Choroid plexus epithelial cell (primary cell): ENCODE measurements around the gene CRYL1.
A peak's percentile ranks its signal among the peaks of the same experiment; 100 is the strongest.

ENCODE experiments used
- DNase-seq: peaks from one replicate; pipeline ENCODE4 v3.0.0-alpha.2; 2010; ENCODE audit warnings: low read depth
- H3K4me3 ChIP-seq: 2 replicates; pipeline ENCODE4 v1.5.1; 2011; ENCODE audit warnings: low read depth, mild to moderate bottlenecking, control low read depth, low read length, moderate library complexity
- CTCF ChIP-seq: conservative IDR thresholded peaks from 2 replicates; pipeline ENCODE4 v1.5.1; 2011; ENCODE audit warnings: low read depth, mild to moderate bottlenecking, control low read depth, inconsistent platforms, low read length, moderate library complexity

The CRYL1 gene

GRCh38 chr13:20494656-20495055 is 31.0 kb downstream of the CRYL1 start:
- DNase-seq, result no peak
- H3K4me3 ChIP-seq, result no peak overlapping the region
- TF ChIP-seq CTCF, result no peak

- H3K4me3 ChIP-seq, result no peak overlapping the region
- DNase-seq, result peak; percentile 70
- peak; percentile 82 for TF ChIP-seq CTCF
Measured at GRCh38 chr13:20492641-20493040, 33.0 kb downstream of the CRYL1 start.

- DNase-seq, result no peak
- H3K4me3 ChIP-seq, result no peak overlapping the region
Measured at GRCh38 chr13:20491926-20492435, 33.7 kb downstream of the CRYL1 start.

GRCh38 chr13:20489185-20489820 is 36.4 kb downstream of the CRYL1 start:
- TF ChIP-seq CTCF, result peak; percentile 76
- no peak overlapping the region for H3K4me3 ChIP-seq
- peak; percentile 63 for DNase-seq

More at GRCh38 chr13:20491926-20492435, 33.7 kb downstream of the CRYL1 start:
- TF ChIP-seq CTCF, result no peak

- DNase-seq, result no peak
- H3K4me3 ChIP-seq, result no peak overlapping the region
- no peak for TF ChIP-seq CTCF
Measured at GRCh38 chr13:20487927-20488326, 37.7 kb downstream of the CRYL1 start.

GRCh38 chr13:20482787-20483186 is 42.9 kb downstream of the CRYL1 start:
- no peak overlapping the region for H3K4me3 ChIP-seq
- DNase-seq, result no peak
- no peak for TF ChIP-seq CTCF

- TF ChIP-seq CTCF, result no peak
- DNase-seq, result no peak
- no peak overlapping the region for H3K4me3 ChIP-seq
Measured at GRCh38 chr13:20482275-20482761, 43.3 kb downstream of the CRYL1 start.
